ENCODE data around the gene WDFY3. TPM values are rescaled to one million over a fixed set of nuclear protein-coding genes. Genes with fewer than 3 reads are reported as not detected.
A peak's percentile ranks its signal among the peaks of the same experiment; 100 is the strongest.

Gene WDFY3
- total and polyA plus RNA-seq, 2 experiments from 2014 or later, result 8.0 to 89.0 TPM

- DNase-seq (ENCODE audit: low spot score), result no peak
- no peak overlapping the region for H3K4me3 Mint-ChIP-seq
- Histone ChIP-seq H3K36me3 (ENCODE audit: insufficient read depth) (peaks cover 3% of the 10 kb centered on the region), H3K27me3 (ENCODE audit: insufficient read depth) (no peaks in the 10 kb centered on the region), H3K4me3 (no peak overlapping the region), H2AFZ (no peak overlapping the region), H3K9me2 (ENCODE audit: insufficient read depth) (no peaks in the 10 kb centered on the region), H3K79me2 (replicated peaks; ENCODE audit: insufficient read depth) (no peaks in the 10 kb centered on the region), H4K20me1 (replicated peaks; ENCODE audit: insufficient read depth) (no peaks in the 10 kb centered on the region), H3K4me2 (no peak overlapping the region), H3K4me1 (ENCODE audit: insufficient read depth) (peaks cover 3% of the 10 kb centered on the region; the same call in 1 of the 2 replicates), H3K27ac (ENCODE audit: low read depth) (no peak overlapping the region), H3F3A (replicated peaks; ENCODE audit: low read depth) (no peaks in the 10 kb centered on the region)
- peaks cover 12% of the 10 kb centered on the region; the same call in 2 of the 3 replicates for H3K4me1 Mint-ChIP-seq
- H3K36me3 Mint-ChIP-seq (ENCODE audit: low read depth), result peaks cover 10% of the 10 kb centered on the region; the same call in 2 of the 3 replicates
- no peak overlapping the region for H3K27ac Mint-ChIP-seq
- H3K27me3 Mint-ChIP-seq (ENCODE audit: insufficient read depth, low read depth, poor library complexity), result no peaks in the 10 kb centered on the region
- no peaks in the 10 kb centered on the region for H3K9me3 Mint-ChIP-seq
- ATAC-seq, result no peak
- TF ChIP-seq JUNB (IDR thresholded peaks at IDR 0.05; ENCODE audit: unreplicated experiment) (no peak), EZH2 (IDR thresholded peaks at IDR 0.05; ENCODE audit: low read depth, unreplicated experiment) (no peak)
These were observed 145.4 kb downstream of the WDFY3 start for GRCh38 chr4:84821064-84821463.

GRCh38 chr4:84814094-84814750 lies 152.3 kb downstream of the WDFY3 start:
- peaks cover 13% of the 10 kb centered on the region; the same call in 2 of the 3 replicates for H3K36me3 Mint-ChIP-seq (ENCODE audit: low read depth)
- H3K4me3 ChIP-seq, result no peak overlapping the region
- H3K4me1 ChIP-seq (ENCODE audit: insufficient read depth), result peaks cover 3% of the 10 kb centered on the region; the same call in 1 of the 2 replicates
- H2AFZ ChIP-seq, result no peak overlapping the region
- H3K9me3 Mint-ChIP-seq, result no peaks in the 10 kb centered on the region
- H3K4me2 ChIP-seq, result no peak overlapping the region
- peak overlapping the region; percentile 54; the same call in 1 of the 2 replicates for H3K27ac Mint-ChIP-seq
- H3K9me2 ChIP-seq (ENCODE audit: insufficient read depth), result no peaks in the 10 kb centered on the region
- no peak overlapping the region for H3K4me3 Mint-ChIP-seq
- ATAC-seq, result no peak
- H3F3A ChIP-seq (replicated peaks; ENCODE audit: low read depth), result no peaks in the 10 kb centered on the region
- peaks cover 1% of the 10 kb centered on the region for H3K27me3 Mint-ChIP-seq (ENCODE audit: insufficient read depth, low read depth, poor library complexity)
- peaks cover 4% of the 10 kb centered on the region; the same call in 1 of the 2 replicates for H3K36me3 ChIP-seq (ENCODE audit: insufficient read depth)
- H3K4me1 Mint-ChIP-seq, result peaks cover 21% of the 10 kb centered on the region; the same call in 2 of the 3 replicates
- DNase-seq (ENCODE audit: low spot score), result no peak
- no peaks in the 10 kb centered on the region for H3K79me2 ChIP-seq (replicated peaks; ENCODE audit: insufficient read depth)
- no peaks in the 10 kb centered on the region; the same call in 1 of the 2 replicates for H4K20me1 ChIP-seq (replicated peaks; ENCODE audit: insufficient read depth)
- no peaks in the 10 kb centered on the region for H3K27me3 ChIP-seq (ENCODE audit: insufficient read depth)
- H3K27ac ChIP-seq (ENCODE audit: low read depth), result peak overlapping the region; percentile 28; the same call in 1 of the 2 replicates
- TF ChIP-seq ZNF462 (CRISPR knock-in tag; IDR thresholded peaks at IDR 0.05) (no peak), ZNF114 (CRISPR knock-in tag; IDR thresholded peaks at IDR 0.05) (no peak), POLR2AphosphoS5 (IDR thresholded peaks at IDR 0.05; ENCODE audit: low read depth) (no peak), CREB1 (CRISPR knock-in tag; IDR thresholded peaks at IDR 0.05; ENCODE audit: low read depth) (no peak), EZH2phosphoT487 (IDR thresholded peaks at IDR 0.05; ENCODE audit: unreplicated experiment) (no peak), EZH2 (IDR thresholded peaks at IDR 0.05; ENCODE audit: low read depth, unreplicated experiment) (no peak), ZNF331 (CRISPR knock-in tag; IDR thresholded peaks at IDR 0.05; ENCODE audit: low read depth) (no peak), NANOG (IDR thresholded peaks at IDR 0.05; ENCODE audit: borderline replicate concordance) (no peak)
- TF ChIP-seq, protein P1, sequence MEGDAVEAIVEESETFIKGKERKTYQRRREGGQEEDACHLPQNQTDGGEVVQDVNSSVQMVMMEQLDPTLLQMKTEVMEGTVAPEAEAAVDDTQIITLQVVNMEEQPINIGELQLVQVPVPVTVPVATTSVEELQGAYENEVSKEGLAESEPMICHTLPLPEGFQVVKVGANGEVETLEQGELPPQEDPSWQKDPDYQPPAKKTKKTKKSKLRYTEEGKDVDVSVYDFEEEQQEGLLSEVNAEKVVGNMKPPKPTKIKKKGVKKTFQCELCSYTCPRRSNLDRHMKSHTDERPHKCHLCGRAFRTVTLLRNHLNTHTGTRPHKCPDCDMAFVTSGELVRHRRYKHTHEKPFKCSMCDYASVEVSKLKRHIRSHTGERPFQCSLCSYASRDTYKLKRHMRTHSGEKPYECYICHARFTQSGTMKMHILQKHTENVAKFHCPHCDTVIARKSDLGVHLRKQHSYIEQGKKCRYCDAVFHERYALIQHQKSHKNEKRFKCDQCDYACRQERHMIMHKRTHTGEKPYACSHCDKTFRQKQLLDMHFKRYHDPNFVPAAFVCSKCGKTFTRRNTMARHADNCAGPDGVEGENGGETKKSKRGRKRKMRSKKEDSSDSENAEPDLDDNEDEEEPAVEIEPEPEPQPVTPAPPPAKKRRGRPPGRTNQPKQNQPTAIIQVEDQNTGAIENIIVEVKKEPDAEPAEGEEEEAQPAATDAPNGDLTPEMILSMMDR (conservative IDR thresholded peaks at IDR 0.05; ENCODE audit: low read depth in 2 of 2), result no peak
